ENCODE measurements around the gene HENMT1. TPM values are rescaled to one million over a fixed set of nuclear protein-coding genes. Genes with fewer than 3 reads are reported as not detected.

HENMT1 gene
- total RNA-seq, 4 donors from 2014 or later: 4.8 to 5.1 TPM; not detected in 2

GRCh38 chr1:108606478-108606877 lies 54.4 kb downstream of the HENMT1 start:
- intact Hi-C loops (cut with DNase I; ENCODE audit: low total_unique reads) (no loop called here), in situ Hi-C loops (cut with MboI; ENCODE audit: low pct_ligation_motif_present in 1 of 4, low pct_unique_long_range_greater_than_20kb in 1 of 4, low sequenced_read_pairs in 3 of 4) (loop anchor here in 1 of 4 donors (25.0 kb wide), 1 partner anchor 269 kb away; no protein-coding TSS in a partner anchor)
- H3K4me3 ChIP-seq: no peak overlapping the region
- H3K36me3 ChIP-seq: peaks cover 0 to 10% (median 0%) of the 10 kb centered on the region in 4 donors
- H3K27me3 ChIP-seq: no peaks in the 10 kb centered on the region
- no peak for DNase-seq
- no peaks in the 10 kb centered on the region for H3K4me1 ChIP-seq
- no peaks in the 10 kb centered on the region for H3K9me3 ChIP-seq
- no peak for TF ChIP-seq EP300 (IDR thresholded peaks at IDR 0.05; ENCODE audit: low read depth)
- no peak overlapping the region for H3K27ac ChIP-seq

DNA sequence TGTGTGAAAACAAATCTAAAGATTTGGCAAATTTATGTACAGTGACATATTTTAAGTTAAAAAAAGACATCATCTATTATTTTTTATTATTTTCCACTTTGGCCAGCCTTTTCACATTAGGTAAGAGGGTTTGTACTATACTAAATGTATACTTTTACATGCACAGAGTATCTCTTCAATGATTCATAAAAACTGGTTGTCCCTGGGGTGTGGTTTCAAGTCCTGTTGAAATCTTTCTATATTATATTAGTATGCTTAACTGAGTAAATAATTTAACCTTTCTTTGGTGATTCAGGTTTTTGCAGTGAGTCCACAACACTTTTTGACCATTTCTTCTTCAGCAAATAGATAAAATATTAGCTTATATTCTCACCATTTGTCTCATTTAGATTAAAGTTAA lies 55.3 kb downstream of the HENMT1 start:
- TF ChIP-seq, protein P1, sequence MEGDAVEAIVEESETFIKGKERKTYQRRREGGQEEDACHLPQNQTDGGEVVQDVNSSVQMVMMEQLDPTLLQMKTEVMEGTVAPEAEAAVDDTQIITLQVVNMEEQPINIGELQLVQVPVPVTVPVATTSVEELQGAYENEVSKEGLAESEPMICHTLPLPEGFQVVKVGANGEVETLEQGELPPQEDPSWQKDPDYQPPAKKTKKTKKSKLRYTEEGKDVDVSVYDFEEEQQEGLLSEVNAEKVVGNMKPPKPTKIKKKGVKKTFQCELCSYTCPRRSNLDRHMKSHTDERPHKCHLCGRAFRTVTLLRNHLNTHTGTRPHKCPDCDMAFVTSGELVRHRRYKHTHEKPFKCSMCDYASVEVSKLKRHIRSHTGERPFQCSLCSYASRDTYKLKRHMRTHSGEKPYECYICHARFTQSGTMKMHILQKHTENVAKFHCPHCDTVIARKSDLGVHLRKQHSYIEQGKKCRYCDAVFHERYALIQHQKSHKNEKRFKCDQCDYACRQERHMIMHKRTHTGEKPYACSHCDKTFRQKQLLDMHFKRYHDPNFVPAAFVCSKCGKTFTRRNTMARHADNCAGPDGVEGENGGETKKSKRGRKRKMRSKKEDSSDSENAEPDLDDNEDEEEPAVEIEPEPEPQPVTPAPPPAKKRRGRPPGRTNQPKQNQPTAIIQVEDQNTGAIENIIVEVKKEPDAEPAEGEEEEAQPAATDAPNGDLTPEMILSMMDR (IDR thresholded peaks at IDR 0.05): no peak
- TF ChIP-seq EP300 (IDR thresholded peaks at IDR 0.05; ENCODE audit: low read depth) (no peak), POLR2A (IDR thresholded peaks at IDR 0.05) (no peak), POLR2AphosphoS5 (IDR thresholded peaks at IDR 0.05) (no peak)
- in situ Hi-C loops (cut with MboI; ENCODE audit: low pct_ligation_motif_present in 1 of 4, low pct_unique_long_range_greater_than_20kb in 1 of 4, low sequenced_read_pairs in 3 of 4): loop anchor here in 1 of 4 donors (25.0 kb wide), 1 partner anchor 268 kb away; no protein-coding TSS in a partner anchor
- H3K4me3 ChIP-seq: no peak overlapping the region
- H3K27me3 ChIP-seq: no peaks in the 10 kb centered on the region
- H3K27ac ChIP-seq: no peak overlapping the region
- intact Hi-C loops (cut with DNase I; ENCODE audit: low total_unique reads): no loop called here
- no peak for DNase-seq
- peaks cover 0 to 19% (median 0%) of the 10 kb centered on the region in 4 donors for H3K36me3 ChIP-seq
- no peaks in the 10 kb centered on the region for H3K9me3 ChIP-seq
- H3K4me1 ChIP-seq: peaks cover 0 to 3% (median 0%) of the 10 kb centered on the region in 4 donors

- H3K36me3 ChIP-seq: peaks cover 0 to 22% (median 0%) of the 10 kb centered on the region in 4 donors
- intact Hi-C loops (cut with DNase I; ENCODE audit: low total_unique reads) (no loop called here), in situ Hi-C loops (cut with MboI; ENCODE audit: low pct_ligation_motif_present in 1 of 4, low pct_unique_long_range_greater_than_20kb in 1 of 4, low sequenced_read_pairs in 3 of 4) (loop anchor here in 1 of 4 donors (25.0 kb wide), 1 partner anchor 265 kb away; no protein-coding TSS in a partner anchor)
- H3K4me1 ChIP-seq: peaks cover 0 to 27% (median 4%) of the 10 kb centered on the region in 4 donors
- DNase-seq: no peak
- WGBS, 2 donors (ENCODE audit: low coverage in 1 of 2): 86% methylated on average over 1 of the region's 1 CpG; no CpG with 5 or more reads in 1 of the 2 donors
- TF ChIP-seq, protein P1 (IDR thresholded peaks at IDR 0.05): no peak
- no peak for TF ChIP-seq POLR2A (IDR thresholded peaks at IDR 0.05)
- TF ChIP-seq POLR2AphosphoS5 (IDR thresholded peaks at IDR 0.05): no peak
- H3K9me3 ChIP-seq: no peaks in the 10 kb centered on the region
- no peaks in the 10 kb centered on the region for H3K27me3 ChIP-seq
- H3K4me3 ChIP-seq: no peak overlapping the region
- H3K27ac ChIP-seq: no peak overlapping the region
Observed at GRCh38 chr1:108601708-108602410, 59.0 kb downstream of the HENMT1 start.

DNA sequence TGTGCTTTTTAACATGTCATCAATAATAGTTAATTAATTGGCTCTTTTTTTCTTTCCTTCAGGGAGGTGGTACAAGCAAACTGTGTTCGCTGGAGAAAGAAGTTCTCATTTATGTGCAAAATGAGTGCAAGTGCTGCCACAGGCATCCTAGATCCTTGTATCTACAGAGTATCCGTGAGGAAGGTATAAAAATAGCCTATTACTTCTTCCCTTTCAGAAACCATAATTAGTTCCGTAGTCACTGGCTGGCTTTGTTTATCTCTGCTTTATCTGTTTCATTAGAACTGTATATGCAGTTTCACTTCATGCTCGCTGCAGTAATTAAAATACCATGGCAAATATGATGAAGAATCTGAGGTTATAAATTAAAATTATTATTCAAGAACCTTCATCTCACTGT lies 60.4 kb downstream of the HENMT1 start:
- no peaks in the 10 kb centered on the region for H3K27me3 ChIP-seq
- intact Hi-C loops (cut with DNase I; ENCODE audit: low total_unique reads): no loop called here
- H3K9me3 ChIP-seq: no peaks in the 10 kb centered on the region
- TF ChIP-seq EP300 (IDR thresholded peaks at IDR 0.05; ENCODE audit: low read depth) (no peak), POLR2AphosphoS5 (IDR thresholded peaks at IDR 0.05) (no peak), POLR2A (IDR thresholded peaks at IDR 0.05) (no peak)
- TF ChIP-seq, protein P1 (IDR thresholded peaks at IDR 0.05): no peak
- peaks cover 0 to 22% (median 0%) of the 10 kb centered on the region in 4 donors for H3K36me3 ChIP-seq
- DNase-seq: no peak
- in situ Hi-C loops (cut with MboI; ENCODE audit: low pct_ligation_motif_present in 1 of 4, low pct_unique_long_range_greater_than_20kb in 1 of 4, low sequenced_read_pairs in 3 of 4): loop anchor here in 1 of 4 donors (25.0 kb wide), 1 partner anchor 263 kb away; no protein-coding TSS in a partner anchor
- no peak overlapping the region for H3K4me3 ChIP-seq
- 74 to 81% methylated on average over 4 of the region's 4 CpGs for WGBS, 2 donors (ENCODE audit: low coverage in 1 of 2)
- peaks cover 0 to 39% (median 10%) of the 10 kb centered on the region in 4 donors for H3K4me1 ChIP-seq
- no peak overlapping the region for H3K27ac ChIP-seq

Data from transverse colon (tissue), 4 donors.